Mesothelial cell of epicardium (in vitro differentiated cells): ENCODE results near the gene UBE2J1. TPM values are rescaled to one million over a fixed set of nuclear protein-coding genes. Genes with fewer than 3 reads are reported as not detected.

Source experiments
- DNase-seq, 2 experiments: peaks; one replicate each; pipeline ENCODE4 v3.0.0; 2021; ENCODE audit warnings: low spot score in 2 of 2; ENCODE audit not compliant: unreplicated experiment in 2 of 2
- H3K27ac Mint-ChIP-seq: 2 replicates; pipeline ENCODE4 v1.8.0; 2021; ENCODE audit warnings: mixed read lengths
- H3K27me3 Mint-ChIP-seq: 2 replicates; pipeline ENCODE4 v1.8.0; 2021; ENCODE audit warnings: low read depth, mixed read lengths
- H3K36me3 Mint-ChIP-seq: 2 replicates; pipeline ENCODE4 v1.8.0; 2021; ENCODE audit warnings: mixed read lengths
- H3K4me1 Mint-ChIP-seq: 2 replicates; pipeline ENCODE4 v1.8.0; 2021; ENCODE audit warnings: mixed read lengths
- H3K4me3 Mint-ChIP-seq: 2 replicates; pipeline ENCODE4 v1.8.0; 2021; ENCODE audit warnings: mild to moderate bottlenecking, moderate library complexity, mixed read lengths
- H3K9me3 Mint-ChIP-seq: 2 replicates; pipeline ENCODE4 v1.8.0; 2021; ENCODE audit warnings: mixed read lengths
- total RNA-seq: library from RNA; stranded (reverse); gene quantifications from 3 replicates; pipeline ENCODE4 v1.2.1, GENCODE V29; 2021
- TF ChIP-seq, protein P1 (sequence below): fragments of 200-600 bp; sonication (generic); IDR thresholded peaks from one replicate; pipeline ENCODE4 v1.5.0; 2021; ENCODE audit warnings: antibody characterized with exemption; ENCODE audit not compliant: unreplicated experiment

The UBE2J1 gene
- total RNA-seq, 1 donor from 2014 or later = 32.2 TPM

DNA sequence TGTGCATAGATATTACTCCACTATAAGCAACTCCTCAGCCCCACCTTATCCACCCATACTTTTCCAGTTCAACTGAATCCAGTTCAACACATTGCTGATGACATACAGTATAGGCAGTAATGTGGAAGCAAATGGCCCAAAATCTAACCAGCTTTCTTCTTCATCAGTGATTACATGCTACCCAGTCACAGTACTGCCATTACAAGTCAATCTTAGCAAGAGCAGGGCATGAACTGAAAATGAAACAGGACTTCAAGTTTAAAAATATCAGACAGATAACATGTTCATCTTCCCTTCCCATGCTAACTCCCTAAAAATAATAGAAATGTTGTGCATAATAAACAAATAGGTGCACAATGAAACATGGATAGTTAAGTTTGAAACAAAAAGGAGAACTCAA, 40.3 kb upstream of the UBE2J1 start:
- DNase-seq = no peak
- Mint-ChIP-seq H3K27me3 (no peaks in the 10 kb centered on the region), H3K9me3 (peaks cover 20% of the 10 kb centered on the region)

DNA sequence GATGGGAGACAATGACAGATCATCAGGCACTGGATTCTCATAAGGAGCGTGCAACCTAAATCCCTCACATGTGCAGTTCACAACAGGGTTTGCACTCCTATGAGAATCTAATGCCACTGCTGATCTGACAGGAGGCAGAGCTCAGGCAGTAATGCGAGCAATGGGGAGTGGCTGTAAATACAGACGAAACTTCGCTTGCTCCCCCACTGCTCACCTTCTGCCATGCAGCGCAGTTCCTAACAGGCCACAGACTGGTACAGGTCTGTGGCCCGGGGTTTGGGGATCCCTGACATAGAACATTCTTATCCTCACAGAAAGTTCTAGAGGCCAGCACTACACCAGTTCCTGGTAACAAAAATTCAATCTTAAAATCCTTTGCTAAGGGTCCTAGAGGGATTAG, 36.3 kb upstream of the UBE2J1 start:
- Mint-ChIP-seq H3K4me1 (no peaks in the 10 kb centered on the region), H3K27ac (no peak overlapping the region), H3K36me3 (no peaks in the 10 kb centered on the region), H3K27me3 (no peaks in the 10 kb centered on the region), H3K4me3 (no peak overlapping the region), H3K9me3 (peaks cover 9% of the 10 kb centered on the region)
- TF ChIP-seq, protein P1, sequence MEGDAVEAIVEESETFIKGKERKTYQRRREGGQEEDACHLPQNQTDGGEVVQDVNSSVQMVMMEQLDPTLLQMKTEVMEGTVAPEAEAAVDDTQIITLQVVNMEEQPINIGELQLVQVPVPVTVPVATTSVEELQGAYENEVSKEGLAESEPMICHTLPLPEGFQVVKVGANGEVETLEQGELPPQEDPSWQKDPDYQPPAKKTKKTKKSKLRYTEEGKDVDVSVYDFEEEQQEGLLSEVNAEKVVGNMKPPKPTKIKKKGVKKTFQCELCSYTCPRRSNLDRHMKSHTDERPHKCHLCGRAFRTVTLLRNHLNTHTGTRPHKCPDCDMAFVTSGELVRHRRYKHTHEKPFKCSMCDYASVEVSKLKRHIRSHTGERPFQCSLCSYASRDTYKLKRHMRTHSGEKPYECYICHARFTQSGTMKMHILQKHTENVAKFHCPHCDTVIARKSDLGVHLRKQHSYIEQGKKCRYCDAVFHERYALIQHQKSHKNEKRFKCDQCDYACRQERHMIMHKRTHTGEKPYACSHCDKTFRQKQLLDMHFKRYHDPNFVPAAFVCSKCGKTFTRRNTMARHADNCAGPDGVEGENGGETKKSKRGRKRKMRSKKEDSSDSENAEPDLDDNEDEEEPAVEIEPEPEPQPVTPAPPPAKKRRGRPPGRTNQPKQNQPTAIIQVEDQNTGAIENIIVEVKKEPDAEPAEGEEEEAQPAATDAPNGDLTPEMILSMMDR = no peak
- DNase-seq = no peak

More for the DNA sequence above, 40.3 kb upstream of the UBE2J1 start:
- TF ChIP-seq, protein P1 = no peak
- no peaks in the 10 kb centered on the region for H3K4me1 Mint-ChIP-seq
- H3K4me3 Mint-ChIP-seq = no peak overlapping the region
- no peak overlapping the region for H3K27ac Mint-ChIP-seq
- H3K36me3 Mint-ChIP-seq = no peaks in the 10 kb centered on the region

DNA sequence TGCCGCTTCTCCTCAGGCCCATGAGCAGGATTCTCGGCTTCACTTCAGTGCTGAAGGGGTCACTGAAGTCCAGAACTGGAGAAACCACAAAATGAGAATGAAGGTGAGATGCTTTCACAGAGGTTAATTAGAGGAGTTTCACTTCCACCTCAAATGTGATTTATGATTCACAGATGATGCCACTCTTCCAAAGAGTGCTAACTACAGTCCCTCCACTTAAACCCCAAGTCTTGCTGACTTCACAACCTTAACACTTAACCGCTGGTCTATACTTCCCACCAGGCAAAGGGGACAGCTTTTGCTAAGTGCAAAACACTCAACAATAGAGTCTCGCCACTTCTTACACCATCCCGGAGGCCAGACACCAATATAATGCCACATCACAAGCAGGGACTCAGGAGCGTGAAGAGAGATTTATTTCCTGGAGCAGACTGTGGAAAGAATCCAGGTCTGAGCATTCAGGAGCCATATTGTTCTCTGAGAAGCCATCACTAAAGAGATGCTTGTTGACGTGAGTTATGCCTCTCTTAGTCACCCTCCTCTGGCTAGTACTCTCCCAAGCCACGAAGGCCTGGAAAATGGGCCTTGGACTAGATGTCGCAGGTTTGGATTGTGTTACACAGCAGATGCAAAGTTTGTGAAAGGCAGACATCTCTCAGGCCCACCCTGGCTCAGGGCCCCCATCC, 35.1 kb upstream of the UBE2J1 start:
- TF ChIP-seq, protein P1 = no peak
- no peaks in the 10 kb centered on the region for H3K9me3 Mint-ChIP-seq
- H3K4me1 Mint-ChIP-seq = no peaks in the 10 kb centered on the region
- no peak overlapping the region for H3K4me3 Mint-ChIP-seq
- H3K27ac Mint-ChIP-seq = no peak overlapping the region
- H3K27me3 Mint-ChIP-seq = no peaks in the 10 kb centered on the region
- no peaks in the 10 kb centered on the region for H3K36me3 Mint-ChIP-seq
- no peak for DNase-seq

DNA sequence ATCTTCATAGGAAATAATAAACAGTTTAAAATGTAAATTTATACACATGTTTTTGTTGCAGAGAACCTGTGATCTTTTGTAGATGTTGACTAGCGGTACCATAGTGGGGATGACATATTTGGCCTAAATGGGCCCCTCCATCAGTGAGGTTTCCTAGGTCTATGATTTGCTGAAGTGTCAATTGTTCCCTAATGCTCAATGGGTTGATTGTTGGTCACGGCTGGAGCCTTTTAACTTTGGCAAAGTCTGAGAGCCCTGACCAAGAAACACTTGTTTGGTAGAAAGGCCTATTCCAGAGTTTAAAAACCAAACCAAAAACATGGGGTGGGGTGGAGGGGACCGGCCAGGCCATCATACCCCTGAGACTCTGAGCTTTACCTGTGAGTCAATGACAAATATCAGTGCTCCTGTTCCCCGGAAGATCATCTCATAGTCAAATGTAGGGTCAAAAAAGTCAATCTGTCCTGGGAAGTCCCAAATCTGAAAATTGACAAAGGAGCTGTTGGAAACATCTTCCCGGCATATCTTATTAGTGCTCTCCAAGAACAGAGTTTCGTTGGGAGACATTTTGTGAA, 34.5 kb upstream of the UBE2J1 start:
- Mint-ChIP-seq H3K36me3 (no peaks in the 10 kb centered on the region), H3K9me3 (no peaks in the 10 kb centered on the region), H3K4me1 (no peaks in the 10 kb centered on the region), H3K4me3 (no peak overlapping the region), H3K27me3 (no peaks in the 10 kb centered on the region), H3K27ac (no peak overlapping the region)
- TF ChIP-seq, protein P1 = no peak
- no peak for DNase-seq

DNA sequence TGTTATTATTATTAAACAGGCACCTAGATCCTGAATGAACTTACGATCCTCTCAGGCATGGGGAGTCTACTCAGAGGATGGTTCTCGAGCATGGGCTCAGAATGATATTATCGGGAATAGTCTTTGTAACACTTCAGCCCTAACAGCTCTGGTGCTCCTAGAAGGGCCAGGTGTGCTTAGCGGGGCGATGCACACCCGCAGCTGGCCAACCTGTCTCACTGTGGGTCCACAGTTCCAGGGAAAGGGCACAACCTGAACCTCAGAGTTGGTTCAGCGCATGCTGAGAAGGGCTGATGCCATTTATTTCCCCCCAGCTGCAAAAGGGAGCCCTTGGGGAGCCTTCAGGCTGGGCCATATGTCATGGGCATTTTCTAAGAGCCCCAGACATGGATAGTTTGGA, 33.3 kb upstream of the UBE2J1 start:
- no peak overlapping the region for H3K27ac Mint-ChIP-seq
- no peaks in the 10 kb centered on the region for H3K4me1 Mint-ChIP-seq
- no peak for DNase-seq
- no peaks in the 10 kb centered on the region for H3K36me3 Mint-ChIP-seq
- TF ChIP-seq, protein P1 = no peak
- H3K27me3 Mint-ChIP-seq = no peaks in the 10 kb centered on the region
- no peak overlapping the region for H3K4me3 Mint-ChIP-seq
- H3K9me3 Mint-ChIP-seq = no peaks in the 10 kb centered on the region
